Fibroblast of skin of right quadriceps (primary cell): ENCODE results near the gene PEX14.

Experiments
- DNase-seq: peaks from one replicate; pipeline ENCODE4 v3.0.0-alpha.2; 2013

The PEX14 gene

DNA sequence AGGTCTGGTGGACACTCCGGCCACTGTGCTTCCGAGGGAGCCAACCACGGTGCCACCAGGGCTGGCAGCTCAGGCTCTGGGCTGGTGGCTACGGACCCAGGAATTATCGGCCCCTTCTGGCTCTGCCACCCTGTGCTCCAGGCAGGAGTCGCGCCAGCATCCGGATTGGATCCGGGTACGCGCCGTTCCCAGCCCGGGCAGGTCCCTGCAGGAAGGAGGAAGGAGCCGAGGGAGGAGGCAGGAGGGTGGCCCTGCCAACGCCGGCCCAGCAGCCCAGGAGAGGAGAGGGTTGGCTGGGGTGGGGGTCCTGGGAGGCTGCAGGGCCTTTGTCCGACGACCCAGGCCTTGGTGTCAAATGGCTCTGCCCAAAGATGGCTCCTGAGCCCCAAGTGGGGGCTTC is 161.2 kb downstream of the PEX14 start:
- DNase-seq = no peak

DNA sequence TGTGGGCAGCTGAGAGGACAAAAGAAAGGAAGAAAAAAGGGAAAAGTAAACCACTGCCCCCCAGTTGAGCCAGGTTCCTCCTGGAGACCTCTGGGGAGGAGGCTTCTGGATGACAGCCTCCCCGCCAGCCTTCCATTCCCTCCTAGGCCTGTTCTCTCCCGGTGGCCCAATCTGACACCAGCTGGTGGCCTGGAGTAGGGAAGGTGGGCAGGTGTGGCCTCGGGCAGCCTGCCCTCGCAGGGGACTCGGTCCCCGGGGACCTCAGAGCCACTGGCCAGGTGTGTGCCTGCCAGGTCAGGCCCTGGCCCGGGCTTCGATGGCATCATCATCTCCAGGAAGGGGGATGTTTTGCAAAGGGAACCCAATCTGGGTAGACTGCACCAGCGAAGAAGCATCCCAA is 162.7 kb downstream of the PEX14 start:
- DNase-seq = no peak

DNA sequence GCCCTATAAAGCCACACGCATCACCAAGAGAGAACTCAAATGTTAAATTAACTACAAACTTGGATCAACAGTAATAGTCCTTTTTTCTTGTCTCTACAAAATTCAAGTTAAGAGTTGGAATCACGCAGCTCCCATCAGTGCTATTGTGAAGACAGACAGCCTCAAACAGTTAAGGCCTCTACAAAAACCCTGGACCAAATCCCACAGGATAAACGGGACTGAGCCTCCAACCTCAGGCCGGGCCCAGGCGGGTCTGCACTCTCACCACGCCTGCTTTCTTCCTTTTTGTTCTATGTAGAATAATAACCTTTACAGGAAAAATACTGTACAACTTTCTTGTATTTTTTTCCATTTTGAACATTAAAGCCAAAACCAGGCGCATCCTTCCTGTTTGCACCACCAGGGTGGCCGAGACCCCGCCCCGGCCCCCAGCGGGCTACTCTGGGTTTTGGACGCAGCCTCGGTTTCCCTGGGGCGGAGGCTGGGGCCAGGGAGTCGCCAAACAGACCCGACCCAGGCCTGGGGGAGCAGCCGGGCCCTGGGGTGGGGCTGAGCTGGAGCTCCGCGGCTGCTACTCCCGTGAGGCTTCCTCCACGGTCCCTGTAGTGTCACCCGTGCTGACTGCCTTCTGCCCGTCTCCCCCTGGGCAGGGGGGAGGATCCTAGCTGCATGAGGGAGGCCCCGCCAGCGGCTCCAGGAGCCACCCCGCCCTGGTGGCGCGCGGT is 163.2 kb downstream of the PEX14 start:
- no peak for DNase-seq

DNA sequence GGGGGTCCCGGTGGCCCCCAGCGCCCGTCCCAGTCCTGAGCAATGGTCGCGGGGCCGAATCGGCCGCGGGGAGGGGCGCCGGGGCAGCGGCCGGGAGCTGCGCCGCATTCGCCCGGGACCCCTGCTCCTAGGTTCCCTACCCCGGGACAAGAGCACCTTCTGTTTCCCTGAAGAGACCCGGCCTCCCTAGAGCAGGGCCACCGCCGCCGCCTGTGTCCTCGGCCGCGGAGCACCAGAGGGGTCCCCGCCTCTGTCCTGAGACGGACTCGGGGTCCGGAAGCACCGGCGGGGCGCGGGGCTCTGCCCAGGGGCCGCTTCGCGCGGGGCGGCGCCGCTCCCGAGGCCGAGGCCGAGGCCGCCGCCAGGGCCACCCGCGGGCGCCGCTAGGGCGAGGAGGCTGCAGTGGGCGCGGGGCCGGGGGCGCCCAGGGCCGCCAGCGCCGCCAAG is 163.8 kb downstream of the PEX14 start:
- no peak for DNase-seq

DNA sequence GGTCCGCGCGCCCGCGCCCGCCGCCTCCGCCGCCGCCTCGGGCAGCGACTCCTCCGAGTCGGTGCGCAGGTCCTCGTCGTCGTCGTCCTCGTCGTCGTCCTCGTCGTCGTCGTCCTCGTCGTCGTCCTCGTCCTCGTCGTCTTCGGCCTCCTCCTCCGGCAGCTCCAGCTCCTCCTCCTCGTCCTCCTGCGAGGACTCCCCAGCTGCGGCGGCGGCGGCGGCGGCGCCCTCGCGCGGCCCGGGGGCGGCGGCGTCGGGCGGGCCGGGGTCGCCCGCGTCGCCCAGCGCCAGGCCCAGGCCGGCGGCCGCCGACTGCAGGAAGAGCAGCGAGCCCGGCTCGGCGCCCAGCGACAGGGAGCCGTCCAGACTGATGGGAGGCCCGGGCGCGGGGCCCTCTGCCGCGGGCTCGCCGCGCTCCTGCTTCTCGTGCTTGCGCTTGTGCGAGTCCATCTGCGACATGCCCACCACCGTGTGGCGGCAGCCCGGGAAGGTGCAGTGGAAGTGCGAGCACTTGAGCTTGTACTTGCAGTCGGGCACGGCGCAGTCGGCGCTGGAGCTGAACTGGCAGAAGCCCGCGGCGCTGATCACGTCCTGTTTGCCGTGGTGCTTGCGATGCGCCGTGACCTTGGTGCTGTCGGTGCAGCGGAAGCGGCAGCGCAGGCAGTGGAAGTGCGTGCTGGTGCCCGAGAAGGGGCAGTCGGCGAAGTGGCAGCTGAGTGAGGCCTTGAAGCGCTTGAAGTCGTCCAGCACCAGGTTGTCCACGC is 164.4 kb downstream of the PEX14 start:
- DNase-seq = no peak

DNA sequence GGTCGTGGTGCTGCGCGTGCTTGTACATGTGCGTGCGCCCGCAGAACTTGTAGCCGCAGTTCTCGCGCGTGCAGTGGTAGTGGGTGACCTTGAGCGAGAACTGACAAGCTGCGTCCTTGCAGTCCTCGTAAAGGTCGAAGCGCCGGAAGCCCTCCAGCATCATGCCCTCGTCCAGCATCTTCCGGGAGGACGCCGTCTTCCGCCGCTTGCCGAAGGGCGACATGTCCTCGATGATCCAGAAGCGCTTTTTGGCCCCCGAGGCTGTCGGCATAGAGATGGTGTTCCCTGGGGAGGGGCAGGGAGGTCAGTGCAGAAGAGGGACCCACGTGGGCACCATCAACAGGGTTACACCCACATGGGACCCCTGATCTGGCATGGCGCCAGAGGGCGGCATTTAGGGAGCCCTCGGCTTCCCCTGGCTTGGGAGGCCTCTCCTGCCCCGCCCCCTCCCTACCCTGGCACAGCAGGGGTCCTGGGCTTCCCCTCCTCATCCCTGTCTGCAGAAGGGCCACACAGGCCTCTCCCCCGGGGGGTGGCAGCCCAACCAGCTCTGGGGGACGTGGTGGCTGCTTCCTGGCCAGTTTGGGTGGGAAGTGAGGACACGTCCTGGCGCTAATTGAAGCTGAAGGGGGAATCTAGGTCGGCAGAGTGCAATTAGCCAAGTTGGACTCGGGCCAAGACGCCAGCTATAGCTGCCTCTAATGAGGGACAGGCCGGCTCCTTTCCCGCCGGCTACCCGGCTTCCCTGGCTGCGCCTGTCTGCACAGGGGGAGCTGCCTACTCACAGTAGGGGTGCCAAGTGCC is 165.2 kb downstream of the PEX14 start:
- no peak for DNase-seq

DNA sequence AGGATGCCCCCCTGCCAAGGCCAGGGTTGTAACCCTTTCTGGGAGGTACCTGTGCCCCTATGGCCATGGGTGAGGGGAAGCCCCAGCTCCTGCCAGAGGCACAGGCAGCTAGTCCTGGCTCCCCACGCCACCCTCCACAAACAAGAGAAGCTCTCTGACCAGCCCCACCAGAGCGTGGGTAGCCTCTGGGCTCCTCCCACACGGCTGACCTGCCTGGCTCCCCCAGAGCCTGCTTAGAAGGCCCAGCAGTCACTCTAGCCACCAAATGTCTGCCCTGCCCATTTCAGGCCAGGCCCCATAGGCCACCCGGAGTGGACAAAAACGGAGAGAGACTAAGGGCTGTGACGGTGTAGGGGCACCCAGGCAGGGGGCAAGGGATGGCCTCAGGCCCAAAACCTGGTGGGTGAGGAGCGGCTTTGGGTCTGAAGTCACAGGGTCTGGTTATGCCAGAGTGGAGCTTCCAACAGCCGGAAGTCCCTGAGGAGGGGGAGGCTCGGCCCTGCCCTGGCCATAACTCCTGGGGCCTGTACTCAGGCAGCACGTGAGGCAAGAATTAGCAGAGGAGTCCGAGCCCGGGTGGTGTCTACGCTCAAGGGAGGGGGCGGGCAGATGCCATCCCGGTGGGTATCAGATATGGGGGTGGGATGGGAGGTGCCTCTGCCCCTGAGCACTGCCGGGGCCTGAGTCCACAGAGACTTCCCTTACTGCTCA is 166.2 kb downstream of the PEX14 start:
- no peak for DNase-seq

DNA sequence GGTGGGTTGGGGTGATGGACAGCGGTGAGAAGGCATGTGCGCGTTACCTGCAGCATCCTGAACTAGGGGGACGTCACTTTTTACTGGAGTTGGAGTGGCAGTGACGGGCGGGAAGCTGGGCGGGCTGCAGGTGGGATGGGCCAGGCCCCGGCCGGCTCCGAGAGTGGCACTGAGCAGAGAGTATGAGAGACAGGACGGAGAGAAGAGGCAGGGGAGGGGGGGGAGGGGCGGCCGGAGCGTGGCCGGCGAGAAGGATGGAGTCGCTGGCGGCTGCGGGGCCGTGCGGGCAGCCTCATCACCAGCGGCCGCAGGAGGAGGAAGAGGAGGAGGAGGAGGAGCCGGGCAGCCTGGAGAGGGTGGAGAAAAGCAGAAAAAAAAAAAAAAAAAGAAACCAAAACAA is 167.2 kb downstream of the PEX14 start:
- DNase-seq = no peak

DNA sequence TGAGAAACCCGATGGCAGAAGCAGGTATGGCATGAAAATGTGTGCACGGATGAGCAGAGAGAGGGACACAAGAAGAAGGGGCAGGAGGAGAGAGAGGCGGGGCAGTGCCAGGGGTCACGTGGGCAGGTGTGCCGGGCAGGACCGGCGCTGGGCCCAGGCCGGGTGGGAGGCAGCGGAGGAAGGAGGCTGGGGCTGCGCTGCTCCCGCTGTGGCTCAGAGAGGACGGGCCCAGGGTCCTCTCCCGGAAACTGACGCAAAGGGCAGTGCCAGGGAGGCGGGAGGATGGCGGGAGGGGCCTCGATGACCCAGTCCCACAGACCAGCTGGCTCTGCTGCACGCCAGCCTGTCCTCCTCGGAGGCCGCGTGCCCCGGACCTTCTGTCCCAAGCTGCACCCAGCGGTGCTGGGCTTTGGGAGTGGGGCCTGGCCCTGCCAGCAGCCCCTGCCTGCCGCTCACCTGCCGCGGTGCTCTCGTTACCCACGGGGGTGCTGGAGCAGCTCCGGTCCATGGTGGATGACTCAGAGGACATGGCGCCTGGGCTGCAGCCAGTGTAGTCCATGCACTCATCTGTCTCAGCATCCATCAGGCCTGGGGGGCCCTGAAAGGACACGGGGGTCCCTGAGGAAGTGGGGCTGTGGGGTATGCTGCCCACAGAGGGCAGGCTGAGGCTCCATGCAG is 167.8 kb downstream of the PEX14 start:
- no peak for DNase-seq

DNA sequence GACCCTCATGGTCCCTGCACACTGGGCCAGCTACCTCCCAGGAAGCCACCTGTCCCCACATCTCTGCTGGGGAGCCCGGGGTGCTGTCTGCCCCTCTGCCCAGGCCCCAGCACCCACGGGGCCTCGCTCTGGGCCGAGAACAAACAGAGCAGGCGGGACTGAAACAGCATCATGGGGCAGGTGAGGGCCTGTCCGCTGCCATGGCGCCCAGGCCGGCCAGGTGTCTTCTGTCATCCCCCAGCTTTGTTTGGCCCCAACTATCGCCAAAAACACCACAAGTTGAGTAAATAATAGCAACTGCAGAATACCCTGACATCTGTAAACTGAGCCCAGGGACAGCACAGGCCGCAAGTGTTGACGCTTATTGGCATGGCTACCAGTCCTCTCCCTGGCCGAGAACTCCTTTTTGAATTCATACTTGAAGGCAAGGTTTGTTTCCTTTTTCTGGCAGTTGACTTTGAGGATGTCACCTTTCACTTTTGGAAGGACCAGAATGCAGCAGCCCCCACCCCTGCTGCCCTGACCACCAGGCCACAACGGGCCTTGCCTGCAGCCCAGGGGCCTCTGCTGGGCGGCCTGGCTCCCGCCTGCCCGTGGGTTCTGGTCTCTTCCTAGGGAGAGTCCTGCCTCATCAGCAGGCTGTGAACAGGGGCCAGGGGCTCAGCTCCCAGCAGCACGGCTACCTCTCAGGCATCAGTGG is 169.0 kb downstream of the PEX14 start:
- DNase-seq = no peak

DNA sequence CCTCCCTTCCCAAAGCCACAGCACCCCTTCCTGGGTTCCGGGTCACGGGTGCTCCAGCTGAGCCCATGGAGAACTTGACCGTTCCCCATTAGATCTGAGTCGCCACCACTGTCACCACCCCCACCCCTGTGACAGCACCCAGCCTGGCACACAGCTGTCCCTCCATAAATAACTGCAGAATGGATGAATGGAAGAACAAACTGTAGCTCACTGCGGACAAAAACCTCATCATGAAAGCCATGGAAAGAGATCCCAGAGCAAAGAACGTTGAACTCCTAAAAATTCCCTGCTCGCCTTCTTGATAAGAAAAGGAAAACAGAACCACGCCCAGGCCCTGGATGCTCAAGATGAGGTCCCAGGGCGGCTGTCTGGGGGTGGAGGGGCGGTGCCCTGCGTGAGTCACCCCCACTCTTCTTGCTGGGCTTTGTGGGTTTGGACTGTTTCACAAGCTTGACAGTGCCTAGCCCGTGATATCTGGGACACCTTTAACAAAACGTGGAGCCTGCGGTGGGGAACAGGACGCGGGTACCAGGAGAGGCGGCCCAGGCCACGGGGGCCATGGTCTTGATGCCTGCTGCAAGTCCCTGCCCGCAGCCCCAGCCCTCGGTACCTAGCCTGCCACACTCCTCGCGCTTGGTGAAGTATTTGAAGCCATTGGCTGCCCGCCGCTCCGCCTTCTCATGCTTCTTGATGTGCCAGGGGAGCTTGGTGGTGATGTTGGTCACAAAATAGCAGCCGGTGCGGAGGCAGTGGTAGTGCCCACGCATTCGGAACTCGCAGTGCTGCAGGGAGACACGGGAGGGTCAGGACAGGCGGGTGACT is 169.8 kb downstream of the PEX14 start:
- DNase-seq = no peak

DNA sequence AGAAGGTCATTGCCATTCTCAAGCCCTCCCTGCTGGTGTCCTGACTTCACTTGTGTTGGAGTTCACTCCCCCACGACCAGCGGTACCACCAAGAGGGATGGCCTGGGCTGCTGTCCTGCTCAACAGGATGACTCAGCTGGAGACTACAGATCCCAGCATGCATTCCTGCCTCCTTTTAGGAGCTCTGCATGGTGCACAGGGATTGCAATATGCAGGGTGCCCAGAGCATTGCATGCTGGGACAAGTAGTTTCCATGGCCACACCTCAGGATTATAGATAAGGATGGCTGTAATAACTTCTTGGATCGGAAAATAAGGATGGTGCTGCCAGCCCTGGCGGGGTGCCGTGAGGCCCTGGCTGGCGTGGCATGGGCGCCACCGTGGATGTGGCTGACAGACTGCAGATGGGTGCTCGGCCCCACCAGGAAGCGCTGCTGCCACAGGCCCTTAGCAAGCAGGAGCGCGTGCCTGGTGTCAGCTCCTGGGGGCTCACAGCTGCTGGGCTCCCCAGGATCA is 171.7 kb downstream of the PEX14 start:
- peak; percentile 34 for DNase-seq

DNA sequence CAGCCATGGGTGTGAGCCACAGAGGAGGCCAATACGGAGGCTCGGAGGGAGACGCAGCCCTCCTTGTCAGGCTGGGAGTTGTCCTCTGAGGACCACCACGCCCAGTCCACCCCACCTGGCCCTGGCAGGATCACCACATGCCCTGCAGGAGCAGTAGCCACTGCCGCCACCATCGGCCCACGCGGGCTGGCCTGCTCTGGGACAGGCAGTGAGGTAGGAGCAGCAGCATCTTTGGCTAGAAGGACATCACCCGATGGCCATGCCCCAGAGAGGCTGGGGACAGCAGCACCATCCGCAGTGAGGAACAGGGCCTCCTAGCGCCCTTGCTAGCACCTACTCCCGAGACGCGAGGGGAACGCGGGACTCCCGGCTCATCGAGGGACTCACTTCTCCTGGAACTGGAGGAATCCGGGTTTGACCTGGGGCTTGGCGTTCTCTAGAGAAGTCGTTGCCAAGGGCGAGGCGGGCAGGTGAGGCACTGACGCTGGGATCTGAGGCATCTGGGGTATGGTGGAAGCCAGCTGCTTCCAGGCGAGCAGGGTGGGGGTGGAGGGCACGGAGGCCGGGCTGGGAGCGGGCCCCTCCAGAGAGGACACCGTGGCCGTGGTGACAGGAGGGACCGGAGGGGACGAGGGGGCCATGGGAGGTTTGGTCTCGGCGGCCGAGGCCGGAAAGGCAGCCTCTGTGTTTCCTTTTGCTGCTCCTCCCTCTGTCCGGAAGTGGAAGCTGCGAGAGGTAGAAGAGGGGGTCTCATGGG is 172.8 kb downstream of the PEX14 start:
- no peak for DNase-seq

DNA sequence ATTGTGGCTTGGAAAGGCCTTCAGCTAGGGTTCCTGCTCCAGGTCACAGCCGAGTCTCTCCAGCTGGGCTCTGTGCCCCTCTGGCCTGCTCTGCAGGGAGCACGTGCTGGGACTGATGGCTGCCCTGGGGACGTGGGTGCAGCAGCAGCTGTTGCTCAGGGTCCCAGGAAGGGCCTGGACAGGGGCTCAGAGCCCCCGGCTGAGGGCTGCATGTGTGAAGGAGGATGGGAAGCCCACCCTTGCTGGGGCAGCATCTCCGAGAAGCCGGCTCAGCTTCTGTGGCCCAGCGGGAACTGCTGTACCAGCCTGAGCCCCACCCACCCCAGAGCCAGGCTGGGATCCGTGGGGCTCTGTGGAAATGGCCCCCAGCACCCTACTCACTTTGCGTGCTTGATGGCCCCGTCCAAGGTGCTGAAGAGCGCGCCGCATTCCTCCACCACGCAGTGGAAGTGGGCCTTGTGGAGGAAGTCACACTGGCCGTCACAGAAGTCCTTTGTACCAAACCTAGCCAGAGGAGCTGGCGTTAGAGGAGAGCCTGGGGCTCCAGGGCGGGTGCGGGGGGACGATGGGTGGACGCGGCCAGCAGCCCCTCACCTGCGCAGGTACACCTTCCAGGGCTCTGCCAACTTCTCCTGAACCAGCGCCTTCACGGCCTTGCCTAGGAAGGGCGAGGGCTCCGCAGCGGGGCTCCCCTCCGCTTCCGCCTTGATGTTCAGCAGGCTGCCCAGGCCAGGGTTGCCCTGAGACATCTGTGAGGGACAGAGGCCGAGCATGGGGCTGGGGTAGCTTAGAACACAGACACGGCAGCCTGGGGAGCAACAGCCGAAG is 174.2 kb downstream of the PEX14 start:
- DNase-seq = no peak

DNA sequence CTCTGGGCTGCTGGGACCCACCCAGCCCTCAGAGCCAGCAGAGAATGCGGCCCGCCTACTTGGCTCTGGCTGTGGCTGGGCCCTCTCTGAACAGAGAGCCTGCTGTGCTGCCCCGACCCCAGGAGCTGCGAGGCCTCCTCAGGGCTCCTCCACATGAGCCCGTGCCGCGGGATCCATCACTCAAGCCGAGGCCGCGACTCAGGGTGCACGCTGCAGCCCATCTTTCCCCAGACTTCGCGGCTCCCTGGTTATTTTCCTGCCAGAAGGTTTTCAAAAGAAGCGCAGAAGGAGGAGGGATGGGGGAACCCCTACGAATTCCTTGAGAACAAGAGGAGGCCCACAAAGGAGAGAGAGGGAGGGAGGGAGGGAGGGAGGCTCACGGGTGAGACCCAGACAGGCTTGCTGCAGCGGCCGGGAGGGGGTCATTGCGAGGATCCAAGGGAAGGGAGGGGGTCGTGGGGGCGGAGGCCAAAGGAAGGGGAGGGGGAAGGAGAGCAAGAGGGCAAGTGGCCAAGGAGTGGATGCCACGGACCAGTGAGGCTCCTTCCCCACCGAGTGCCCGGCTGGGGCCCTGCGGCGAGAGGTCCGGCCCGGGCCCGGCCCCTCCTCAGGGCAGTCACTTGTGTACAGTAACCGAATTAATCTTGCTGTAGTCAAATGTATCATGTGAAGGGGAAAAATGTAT is 174.9 kb downstream of the PEX14 start:
- DNase-seq = no peak

DNA sequence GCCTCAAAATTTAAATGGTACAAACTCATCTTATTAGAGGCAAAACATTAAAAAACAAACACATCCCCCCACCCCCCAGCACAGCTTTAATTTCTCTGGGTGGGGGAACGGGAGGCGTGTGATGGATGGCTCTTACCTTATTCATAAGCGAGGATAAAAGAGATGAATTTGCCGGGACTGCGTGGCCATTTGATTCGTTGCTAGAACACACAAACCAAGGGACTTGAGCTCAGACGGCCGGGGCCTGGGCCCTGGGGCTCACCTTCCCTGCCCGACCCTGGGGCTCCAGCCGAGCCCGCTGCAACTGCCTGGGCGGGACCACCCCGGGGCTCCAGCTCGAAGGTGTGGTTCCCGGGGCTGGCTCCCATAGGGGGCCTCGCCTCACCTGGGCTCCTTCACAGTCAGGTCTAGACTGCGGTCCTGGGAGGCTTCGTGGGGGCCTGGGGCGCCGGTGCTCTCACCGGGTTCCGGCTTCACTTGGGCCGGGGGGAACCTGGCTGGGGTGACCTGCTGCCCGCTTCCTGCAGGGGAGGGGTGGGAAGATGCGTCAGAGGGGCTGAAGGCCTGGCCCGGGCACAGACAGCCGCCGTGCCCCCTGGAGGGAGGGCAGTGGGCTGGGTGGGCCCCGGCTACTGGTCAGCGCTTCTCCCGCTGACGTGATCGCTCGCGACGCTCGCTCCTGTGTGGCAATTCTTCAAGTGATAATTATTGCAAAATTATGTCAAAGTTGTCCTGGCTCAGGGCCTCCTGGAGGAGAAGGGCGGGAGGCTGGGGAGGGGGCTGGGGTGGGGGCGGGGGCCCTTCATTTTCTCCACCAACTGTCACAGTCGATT is 176.0 kb downstream of the PEX14 start:
- DNase-seq = no peak

DNA sequence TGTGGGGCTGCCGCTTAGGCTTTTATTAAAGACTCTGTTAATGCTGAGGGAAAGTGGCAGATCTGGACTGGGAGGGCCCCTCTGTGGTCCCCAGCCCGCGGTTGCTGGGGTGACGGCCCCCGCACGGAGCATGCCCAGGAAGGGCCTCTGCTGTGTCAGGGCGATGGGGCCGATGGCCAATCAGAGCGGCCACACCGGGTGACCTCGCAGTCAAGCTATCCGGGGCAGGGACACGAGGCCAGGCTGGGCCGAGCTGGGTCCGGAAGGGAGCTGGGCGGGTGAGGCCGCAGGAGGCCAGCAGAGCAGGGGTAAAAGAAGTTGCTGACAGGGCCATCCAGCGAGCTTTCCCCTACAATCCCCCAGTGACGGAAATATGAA is 176.6 kb downstream of the PEX14 start:
- no peak for DNase-seq
